ENCODE measurements around the gene COL20A1.

The COL20A1 gene

DNA sequence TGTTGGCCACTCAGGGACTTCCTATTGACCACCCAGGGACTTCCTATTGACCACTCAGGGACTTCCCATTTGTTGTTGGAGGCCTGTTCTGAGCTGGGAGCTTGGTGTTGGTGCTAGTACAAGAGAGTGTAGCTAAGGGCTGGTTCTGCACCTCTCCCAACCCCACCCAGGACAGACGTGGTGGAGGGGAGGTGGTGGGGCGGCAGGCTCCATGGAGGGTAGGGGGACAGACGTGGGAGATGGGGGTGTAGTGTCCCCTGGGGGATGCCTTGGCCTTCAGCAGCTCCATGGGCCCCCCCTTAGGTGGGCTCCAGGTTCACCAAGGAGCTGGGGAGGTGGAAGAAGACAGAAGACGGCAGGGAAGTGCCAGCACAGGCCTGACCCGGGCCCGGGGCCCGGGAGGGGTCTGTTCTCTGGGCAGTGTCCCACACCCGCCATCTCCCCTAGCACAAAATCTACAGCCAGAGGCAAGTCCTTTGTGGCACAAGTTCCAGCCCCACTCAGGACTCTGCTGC lies 34.3 kb downstream of the COL20A1 start:
- ChIA-PET CTCF (no interaction called here), POLR2A (no interaction called here)
- DNase-seq (ENCODE audit: low read depth, low spot score): no peak
- TF ChIP-seq, protein P1, sequence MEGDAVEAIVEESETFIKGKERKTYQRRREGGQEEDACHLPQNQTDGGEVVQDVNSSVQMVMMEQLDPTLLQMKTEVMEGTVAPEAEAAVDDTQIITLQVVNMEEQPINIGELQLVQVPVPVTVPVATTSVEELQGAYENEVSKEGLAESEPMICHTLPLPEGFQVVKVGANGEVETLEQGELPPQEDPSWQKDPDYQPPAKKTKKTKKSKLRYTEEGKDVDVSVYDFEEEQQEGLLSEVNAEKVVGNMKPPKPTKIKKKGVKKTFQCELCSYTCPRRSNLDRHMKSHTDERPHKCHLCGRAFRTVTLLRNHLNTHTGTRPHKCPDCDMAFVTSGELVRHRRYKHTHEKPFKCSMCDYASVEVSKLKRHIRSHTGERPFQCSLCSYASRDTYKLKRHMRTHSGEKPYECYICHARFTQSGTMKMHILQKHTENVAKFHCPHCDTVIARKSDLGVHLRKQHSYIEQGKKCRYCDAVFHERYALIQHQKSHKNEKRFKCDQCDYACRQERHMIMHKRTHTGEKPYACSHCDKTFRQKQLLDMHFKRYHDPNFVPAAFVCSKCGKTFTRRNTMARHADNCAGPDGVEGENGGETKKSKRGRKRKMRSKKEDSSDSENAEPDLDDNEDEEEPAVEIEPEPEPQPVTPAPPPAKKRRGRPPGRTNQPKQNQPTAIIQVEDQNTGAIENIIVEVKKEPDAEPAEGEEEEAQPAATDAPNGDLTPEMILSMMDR (IDR thresholded peaks at IDR 0.05; ENCODE audit: insufficient read depth, low read length, missing control alignments): no peak
- H3K4me3 ChIP-seq (ENCODE audit: low read depth, low read length): no peak overlapping the region

GRCh38 chr20:63328026-63328700 lies 35.2 kb downstream of the COL20A1 start:
- no peak for DNase-seq (ENCODE audit: low read depth, low spot score)
- CTCF ChIA-PET: interaction anchor here (2.5 kb wide), 1 partner anchor 19 kb away, joined by 8 read pairs; no protein-coding TSS in a partner anchor
- POLR2A ChIA-PET: interaction anchor here (0.6 kb wide), 1 partner anchor 29 kb away, joined by 3 read pairs; no protein-coding TSS in a partner anchor
- TF ChIP-seq, protein P1 (IDR thresholded peaks at IDR 0.05; ENCODE audit: insufficient read depth, low read length, missing control alignments): no peak
- H3K4me3 ChIP-seq (ENCODE audit: low read depth, low read length): no peak overlapping the region

- ChIA-PET CTCF (interaction anchor here (2.5 kb wide), 1 partner anchor 20 kb away, joined by 8 read pairs; no protein-coding TSS in a partner anchor), POLR2A (no interaction called here)
- H3K4me3 ChIP-seq (ENCODE audit: low read depth, low read length): no peak overlapping the region
- TF ChIP-seq, protein P1 (IDR thresholded peaks at IDR 0.05; ENCODE audit: insufficient read depth, low read length, missing control alignments): no peak
- no peak for DNase-seq (ENCODE audit: low read depth, low spot score)
Measured at GRCh38 chr20:63328718-63329275, 35.8 kb downstream of the COL20A1 start.

DNA sequence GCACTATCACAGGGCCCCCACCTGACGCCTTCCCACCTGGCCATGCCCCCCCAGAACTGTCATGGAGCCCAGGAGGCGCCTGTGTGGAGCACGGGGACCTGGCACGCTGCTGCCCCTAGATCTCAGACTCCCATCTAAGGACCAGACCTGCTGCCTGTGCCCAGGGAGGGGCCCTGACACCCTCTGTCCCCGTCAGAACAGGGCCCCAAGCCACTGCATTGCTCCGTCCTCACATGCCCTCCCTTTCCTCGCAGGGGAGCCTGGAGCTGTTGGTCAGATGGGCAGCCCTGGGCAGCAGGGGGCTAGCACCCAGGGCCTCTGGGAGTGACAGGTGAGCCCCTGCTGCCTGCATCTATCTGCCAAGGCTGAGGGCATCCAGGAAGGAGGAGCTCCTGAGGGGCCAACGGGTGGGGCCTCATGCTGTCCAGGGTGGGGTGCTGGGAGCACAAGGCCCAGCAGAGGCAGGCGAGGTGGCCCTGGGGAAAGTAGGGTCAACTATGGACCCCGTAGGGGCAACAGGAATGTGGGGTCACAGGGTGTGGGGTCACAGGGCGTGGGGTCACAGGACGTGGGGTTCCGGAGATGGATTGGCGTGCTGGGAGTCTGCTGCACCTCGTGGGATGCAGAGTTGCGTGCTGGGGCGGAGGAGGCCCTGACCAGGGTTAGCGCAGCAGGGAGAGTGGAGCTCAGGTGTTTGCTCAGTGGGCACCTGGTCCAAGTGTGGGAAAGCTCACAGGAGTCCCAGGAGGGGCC lies 36.5 kb downstream of the COL20A1 start:
- H3K4me3 ChIP-seq (ENCODE audit: low read depth, low read length): no peak overlapping the region
- POLR2A ChIA-PET: no interaction called here
- TF ChIP-seq, protein P1 (IDR thresholded peaks at IDR 0.05; ENCODE audit: insufficient read depth, low read length, missing control alignments): no peak
- no peak for DNase-seq (ENCODE audit: low read depth, low spot score)
- CTCF ChIA-PET: interaction anchor here (2.5 kb wide), 1 partner anchor 20 kb away, joined by 8 read pairs; no protein-coding TSS in a partner anchor

GRCh38 chr20:63330084-63330760 lies 37.2 kb downstream of the COL20A1 start:
- DNase-seq (ENCODE audit: low read depth, low spot score): no peak
- H3K4me3 ChIP-seq (ENCODE audit: low read depth, low read length): no peak overlapping the region
- ChIA-PET POLR2A (no interaction called here), CTCF (interaction anchor here (2.5 kb wide), 1 partner anchor 21 kb away, joined by 8 read pairs; no protein-coding TSS in a partner anchor)
- TF ChIP-seq, protein P1 (IDR thresholded peaks at IDR 0.05; ENCODE audit: insufficient read depth, low read length, missing control alignments): no peak
